HepG2 (cell line): ENCODE measurements around the gene LYRM4. TPM values are rescaled to one million over a fixed set of nuclear protein-coding genes. Genes with fewer than 3 reads are reported as not detected.
A peak's percentile ranks its signal among the peaks of the same experiment; 100 is the strongest.

Experiments used
- CCDC6 ChIP-seq: sonication (generic); formaldehyde crosslinking; IDR thresholded peaks from 2 replicates; pipeline ENCODE4 v1.8.1; 2022; ENCODE audit warnings: mild to moderate bottlenecking, missing genetic modification reagents, moderate library complexity
- EEA1 ChIP-seq: sonication (generic); formaldehyde crosslinking; IDR thresholded peaks from 2 replicates; pipeline ENCODE4 v1.5.1; 2020; ENCODE audit warnings: mild to moderate bottlenecking, missing genetic modification reagents, borderline replicate concordance
- FOXA1 ChIP-seq, 2 experiments: fragments of 450-650 bp in 1 of 2; sonication (generic) in 1 of 2; formaldehyde crosslinking in 1 of 2; IDR thresholded peaks; 2 replicates each; pipeline versions ENCODE4 v1.4.0 to v1.6.1; 2016 to 2020; ENCODE audit warnings: missing genetic modification reagents in 1 of 2
- FOXJ3 ChIP-seq: sonication (generic); formaldehyde crosslinking; IDR thresholded peaks from 2 replicates; pipeline ENCODE4 v1.4.0; 2020; ENCODE audit warnings: missing genetic modification reagents, mild to moderate bottlenecking, borderline replicate concordance
- FOXP1 ChIP-seq, 2 experiments: fragments of 450-650 bp in 1 of 2; IDR thresholded peaks; 2 replicates each; pipeline ENCODE4 v1.6.1; 2017 to 2018; ENCODE audit warnings: antibody characterized with exemption in 1 of 2
- KLF9 ChIP-seq: IDR thresholded peaks from 2 replicates; pipeline ENCODE4 v1.6.1; 2016; ENCODE audit warnings: low read depth
- LCORL ChIP-seq, 2 experiments: fragments of 450-650 bp in 1 of 2; sonication (generic) in 1 of 2; formaldehyde crosslinking in 1 of 2; IDR thresholded peaks; 2 replicates each; pipeline versions ENCODE4 v1.5.0 to v1.6.1; 2017 to 2020; ENCODE audit warnings: antibody characterized with exemption in 1 of 2, missing genetic modification reagents in 1 of 2
- MBD4 ChIP-seq: IDR thresholded peaks from 2 replicates; pipeline ENCODE4 v1.6.1; 2012; ENCODE audit warnings: low read length, inconsistent platforms, borderline replicate concordance
- NCOA2 ChIP-seq: sonication (generic); formaldehyde crosslinking; IDR thresholded peaks from 2 replicates; pipeline ENCODE4 v1.8.0; 2022; ENCODE audit warnings: inconsistent platforms
- NFE2L2 ChIP-seq: fragments of 150-350 bp; IDR thresholded peaks from 2 replicates; pipeline ENCODE4 v1.6.1; 2014; ENCODE audit warnings: low read length
- PRPF4 ChIP-seq: fragments of 200-400 bp; formaldehyde crosslinking; IDR thresholded peaks from 2 replicates; pipeline ENCODE4 v1.6.1; 2016; ENCODE audit warnings: low read length, low read depth; ENCODE audit not compliant: poor library complexity, severe bottlenecking
- RNF2 ChIP-seq: fragments of 450-650 bp; conservative IDR thresholded peaks from 2 replicates; pipeline ENCODE4 v1.6.1; 2016; ENCODE audit warnings: low read depth
- SALL1 ChIP-seq: sonication (generic); formaldehyde crosslinking; IDR thresholded peaks from 2 replicates; pipeline ENCODE4 v1.8.0; 2022; ENCODE audit warnings: mild to moderate bottlenecking, missing genetic modification reagents
- SNAPC2 ChIP-seq: sonication (generic); formaldehyde crosslinking; IDR thresholded peaks from 2 replicates; pipeline ENCODE4 v1.8.1; 2022; ENCODE audit warnings: mild to moderate bottlenecking, missing genetic modification reagents
- SRF ChIP-seq: IDR thresholded peaks from 2 replicates; pipeline ENCODE4 v1.6.1; 2011; ENCODE audit warnings: mild to moderate bottlenecking, low read depth, low read length, moderate library complexity
- ZBTB38 ChIP-seq: sonication (generic); formaldehyde crosslinking; IDR thresholded peaks from 2 replicates; pipeline ENCODE4 v1.5.1; 2020; ENCODE audit warnings: mild to moderate bottlenecking, missing genetic modification reagents
- ZNF569 ChIP-seq: sonication (generic); formaldehyde crosslinking; IDR thresholded peaks from 2 replicates; pipeline ENCODE4 v1.5.0; 2020; ENCODE audit warnings: mild to moderate bottlenecking, missing genetic modification reagents, moderate library complexity, borderline replicate concordance
- ZNF572 ChIP-seq: sonication (generic); formaldehyde crosslinking; IDR thresholded peaks from 2 replicates; pipeline ENCODE4 v1.5.1; 2020; ENCODE audit warnings: mild to moderate bottlenecking, missing genetic modification reagents
- polyA plus RNA-seq, 8 experiments: library from polyadenylated mRNA; depleted of rRNA in 3 of 8; stranded (reverse) in 7 of 8; unstranded in 1 of 8; fragments of >200 nt; fragmentation: Illumina TruSeq in 4 of 8; extraction: Trizol in 4 of 8; gene quantifications; 2 replicates each; pipeline versions ENCODE4 v1.2.1 to v1.2.3, GENCODE V29; 2011 to 2016; ENCODE audit warnings: low read depth in 4 of 8, missing spikeins in 1 of 8, mixed read lengths in 1 of 8; ENCODE audit not compliant: insufficient read depth in 1 of 8
- total RNA-seq, 5 experiments: library from RNA; depleted of rRNA; stranded (reverse); fragments of >200 nt; fragmentation: Illumina TruSeq; extraction: Trizol; gene quantifications; 2 replicates each; pipeline ENCODE4 v1.2.3, GENCODE V29; 2016; ENCODE audit warnings: low read depth in 1 of 5
- TF ChIP-seq, protein P1 (sequence below): sonication (generic); formaldehyde crosslinking; IDR thresholded peaks from 2 replicates; pipeline ENCODE4 v1.5.1; 2020; ENCODE audit warnings: missing genetic modification reagents, mild to moderate bottlenecking, borderline replicate concordance
- TF ChIP-seq, protein P2 (sequence below): sonication (generic); formaldehyde crosslinking; IDR thresholded peaks from 2 replicates; pipeline ENCODE4 v1.9.0; 2022; ENCODE audit warnings: low read depth, missing genetic modification reagents
- TF ChIP-seq, protein P3 (sequence below): sonication (generic); formaldehyde crosslinking; IDR thresholded peaks from 2 replicates; pipeline ENCODE4 v1.4.0; 2020; ENCODE audit warnings: missing genetic modification reagents
- TF ChIP-seq, protein P4 (sequence below): IDR thresholded peaks from 2 replicates; pipeline ENCODE4 v1.6.1; 2016; ENCODE audit warnings: mild to moderate bottlenecking

Gene LYRM4
- total and polyA plus RNA-seq, 2 of the 13 experiments (the other 11 are each of a cell fraction or from before 2014, with no cell fraction given), result 64.6 to 67.5 TPM

DNA sequence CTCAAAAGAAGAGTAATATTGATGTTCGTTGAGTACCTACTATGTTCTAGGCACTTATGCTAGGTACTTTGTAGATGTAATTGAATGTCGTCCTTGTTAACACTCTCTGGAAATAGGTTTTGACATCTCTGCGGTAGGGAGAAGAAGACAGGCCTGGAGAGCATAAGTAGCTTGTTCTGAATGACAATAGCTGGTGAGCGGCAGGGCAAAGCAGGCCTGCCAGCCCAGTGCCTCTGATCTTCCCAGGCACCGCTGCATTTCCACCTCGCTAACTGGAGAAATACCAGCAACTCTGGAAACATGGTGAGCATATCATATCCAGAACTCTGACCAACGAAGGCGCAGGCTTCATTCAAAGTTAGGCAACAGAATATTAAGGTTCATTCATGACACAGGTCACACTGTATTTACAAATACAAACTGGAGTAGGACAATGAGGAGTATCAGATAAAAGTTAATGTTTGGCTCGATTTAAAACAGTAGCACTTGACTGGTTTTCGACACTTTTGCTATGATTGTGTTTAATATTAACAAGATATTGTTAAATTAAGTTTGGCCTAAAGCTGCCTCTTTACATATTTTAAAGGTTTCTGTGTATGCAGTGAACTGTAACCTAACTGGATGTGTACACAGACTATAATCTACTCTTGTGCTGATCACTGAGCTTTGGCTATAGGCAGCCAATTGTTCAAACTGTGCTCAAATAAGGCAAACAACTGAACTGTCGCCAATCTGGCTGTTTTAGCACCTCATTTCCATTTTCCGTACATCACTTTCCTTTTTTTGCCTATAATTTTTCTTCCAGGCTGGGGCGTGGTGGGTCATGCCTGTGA lies 121.5 kb downstream of the LYRM4 start (continued):
- TF ChIP-seq, protein P1, sequence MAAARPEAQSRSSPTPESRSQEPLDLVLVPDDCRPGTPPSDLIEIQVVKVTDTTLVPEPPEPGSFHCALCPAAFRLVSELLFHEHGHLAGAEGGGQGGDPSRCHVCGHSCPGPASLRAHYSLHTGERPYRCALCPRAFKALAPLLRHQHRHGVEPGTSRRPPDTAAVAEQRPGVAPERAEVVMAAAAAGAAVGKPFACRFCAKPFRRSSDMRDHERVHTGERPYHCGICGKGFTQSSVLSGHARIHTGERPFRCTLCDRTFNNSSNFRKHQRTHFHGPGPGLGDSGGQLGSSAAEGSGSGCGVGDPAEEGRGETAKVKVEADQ (CRISPR knock-in tag), result 0 out of 2 replicates have a peak, but pooled peaks have one; percentile 29
- TF ChIP-seq ZNF569, result no peak
- TF ChIP-seq ZBTB38, result peak; percentile 59
- no peak for TF ChIP-seq PRPF4
- no peak for TF ChIP-seq LCORL (IDR thresholded peaks at IDR 0.05)
- 0 out of 2 replicates have a peak, but pooled peaks have one; percentile 9 for TF ChIP-seq LCORL (CRISPR knock-in tag; IDR thresholded peaks at IDR 0.05)
- TF ChIP-seq, protein P2, sequence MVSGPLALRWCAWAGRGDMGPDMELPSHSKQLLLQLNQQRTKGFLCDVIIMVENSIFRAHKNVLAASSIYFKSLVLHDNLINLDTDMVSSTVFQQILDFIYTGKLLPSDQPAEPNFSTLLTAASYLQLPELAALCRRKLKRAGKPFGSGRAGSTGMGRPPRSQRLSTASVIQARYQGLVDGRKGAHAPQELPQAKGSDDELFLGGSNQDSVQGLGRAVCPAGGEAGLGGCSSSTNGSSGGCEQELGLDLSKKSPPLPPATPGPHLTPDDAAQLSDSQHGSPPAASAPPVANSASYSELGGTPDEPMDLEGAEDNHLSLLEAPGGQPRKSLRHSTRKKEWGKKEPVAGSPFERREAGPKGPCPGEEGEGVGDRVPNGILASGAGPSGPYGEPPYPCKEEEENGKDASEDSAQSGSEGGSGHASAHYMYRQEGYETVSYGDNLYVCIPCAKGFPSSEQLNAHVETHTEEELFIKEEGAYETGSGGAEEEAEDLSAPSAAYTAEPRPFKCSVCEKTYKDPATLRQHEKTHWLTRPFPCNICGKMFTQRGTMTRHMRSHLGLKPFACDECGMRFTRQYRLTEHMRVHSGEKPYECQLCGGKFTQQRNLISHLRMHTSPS (CRISPR knock-in tag), result no peak
- TF ChIP-seq FOXA1 (IDR thresholded peaks at IDR 0.05), result no peak
- peak; percentile 51 for TF ChIP-seq FOXA1 (CRISPR knock-in tag; IDR thresholded peaks at IDR 0.05)
- TF ChIP-seq SRF, result peak; percentile 76
- no peak for TF ChIP-seq NFE2L2
- TF ChIP-seq NCOA2 (CRISPR knock-in tag), result 0 out of 2 replicates have a peak, but pooled peaks have one; percentile 19
- no peak for TF ChIP-seq EEA1 (CRISPR knock-in tag)
- TF ChIP-seq ZNF572 (CRISPR knock-in tag), result no peak
- TF ChIP-seq FOXP1 (IDR thresholded peaks at IDR 0.05), result no peak
- TF ChIP-seq FOXP1 (CRISPR knock-in tag; IDR thresholded peaks at IDR 0.05), result peak; percentile 7; the same call in 1 of the 2 replicates
- peak; percentile 45; the same call in 1 of the 2 replicates for TF ChIP-seq SALL1 (CRISPR knock-in tag)
- no peak for TF ChIP-seq MBD4
- TF ChIP-seq, protein P3, sequence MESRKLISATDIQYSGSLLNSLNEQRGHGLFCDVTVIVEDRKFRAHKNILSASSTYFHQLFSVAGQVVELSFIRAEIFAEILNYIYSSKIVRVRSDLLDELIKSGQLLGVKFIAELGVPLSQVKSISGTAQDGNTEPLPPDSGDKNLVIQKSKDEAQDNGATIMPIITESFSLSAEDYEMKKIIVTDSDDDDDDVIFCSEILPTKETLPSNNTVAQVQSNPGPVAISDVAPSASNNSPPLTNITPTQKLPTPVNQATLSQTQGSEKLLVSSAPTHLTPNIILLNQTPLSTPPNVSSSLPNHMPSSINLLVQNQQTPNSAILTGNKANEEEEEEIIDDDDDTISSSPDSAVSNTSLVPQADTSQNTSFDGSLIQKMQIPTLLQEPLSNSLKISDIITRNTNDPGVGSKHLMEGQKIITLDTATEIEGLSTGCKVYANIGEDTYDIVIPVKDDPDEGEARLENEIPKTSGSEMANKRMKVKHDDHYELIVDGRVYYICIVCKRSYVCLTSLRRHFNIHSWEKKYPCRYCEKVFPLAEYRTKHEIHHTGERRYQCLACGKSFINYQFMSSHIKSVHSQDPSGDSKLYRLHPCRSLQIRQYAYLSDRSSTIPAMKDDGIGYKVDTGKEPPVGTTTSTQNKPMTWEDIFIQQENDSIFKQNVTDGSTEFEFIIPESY, result peak; percentile 67; the same call in 1 of the 2 replicates
- TF ChIP-seq SNAPC2 (CRISPR knock-in tag), result no peak
- 0 out of 2 replicates have a peak, but pooled peaks have one; percentile 14 for TF ChIP-seq FOXJ3 (CRISPR knock-in tag)
- 0 out of 2 replicates have a peak, but pooled peaks have one; percentile 46 for TF ChIP-seq KLF9 (CRISPR knock-in tag)
- no peak for TF ChIP-seq RNF2
- TF ChIP-seq CCDC6 (CRISPR knock-in tag), result no peak
- TF ChIP-seq, protein P4, sequence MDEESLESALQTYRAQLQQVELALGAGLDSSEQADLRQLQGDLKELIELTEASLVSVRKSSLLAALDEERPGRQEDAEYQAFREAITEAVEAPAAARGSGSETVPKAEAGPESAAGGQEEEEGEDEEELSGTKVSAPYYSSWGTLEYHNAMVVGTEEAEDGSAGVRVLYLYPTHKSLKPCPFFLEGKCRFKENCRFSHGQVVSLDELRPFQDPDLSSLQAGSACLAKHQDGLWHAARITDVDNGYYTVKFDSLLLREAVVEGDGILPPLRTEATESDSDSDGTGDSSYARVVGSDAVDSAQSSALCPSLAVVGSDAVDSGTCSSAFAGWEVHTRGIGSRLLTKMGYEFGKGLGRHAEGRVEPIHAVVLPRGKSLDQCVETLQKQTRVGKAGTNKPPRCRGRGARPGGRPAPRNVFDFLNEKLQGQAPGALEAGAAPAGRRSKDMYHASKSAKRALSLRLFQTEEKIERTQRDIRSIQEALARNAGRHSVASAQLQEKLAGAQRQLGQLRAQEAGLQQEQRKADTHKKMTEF (CRISPR knock-in tag), result peak; percentile 12; the same call in 1 of the 2 replicates
- TF ChIP-seq, all 625 proteins: peak for 15
